Measurements from ENCODE around the gene OPN3. TPM values are rescaled to one million over a fixed set of nuclear protein-coding genes. Genes with fewer than 3 reads are reported as not detected.

The OPN3 gene
- total RNA-seq, 2 donors from 2014 or later: 6.3 to 9.9 TPM

GRCh38 chr1:241614572-241614971 lies 25.6 kb downstream of the OPN3 start:
- no peaks in the 10 kb centered on the region for H3K36me3 ChIP-seq
- H3K27me3 ChIP-seq: no peaks in the 10 kb centered on the region
- DNase-seq (ENCODE audit: low spot score): no peak
- H3K4me1 ChIP-seq: peaks cover 0 to 5% of the 10 kb centered on the region in 2 donors
- H3K9me3 ChIP-seq: no peaks in the 10 kb centered on the region
- no peak for TF ChIP-seq CTCF (IDR thresholded peaks at IDR 0.05)
- H3K4me3 ChIP-seq: no peak overlapping the region
- no peak overlapping the region for H3K27ac ChIP-seq

- Histone ChIP-seq H3K9me3 (no peaks in the 10 kb centered on the region), H3K36me3 (no peaks in the 10 kb centered on the region)
- no peak for DNase-seq (ENCODE audit: low spot score)
Measured at GRCh38 chr1:241614144-241614543, 26.0 kb downstream of the OPN3 start.

GRCh38 chr1:241612533-241613477 lies 27.4 kb downstream of the OPN3 start:
- Histone ChIP-seq H3K36me3 (no peaks in the 10 kb centered on the region), H3K4me1 (peaks cover 0 to 5% of the 10 kb centered on the region in 2 donors), H3K4me3 (no peak overlapping the region), H3K27me3 (no peaks in the 10 kb centered on the region), H3K9me3 (no peaks in the 10 kb centered on the region), H3K27ac (no peak overlapping the region)
- no peak for TF ChIP-seq CTCF (IDR thresholded peaks at IDR 0.05)
- no peak for DNase-seq (ENCODE audit: low spot score)

More at GRCh38 chr1:241614144-241614543, 26.0 kb downstream of the OPN3 start:
- H3K27me3 ChIP-seq: no peaks in the 10 kb centered on the region
- no peak overlapping the region for H3K4me3 ChIP-seq
- no peak for TF ChIP-seq CTCF (IDR thresholded peaks at IDR 0.05)
- peaks cover 0 to 5% of the 10 kb centered on the region in 2 donors for H3K4me1 ChIP-seq
- H3K27ac ChIP-seq: no peak overlapping the region

- no peak overlapping the region for H3K4me3 ChIP-seq
Measured at GRCh38 chr1:241611736-241612135, 28.4 kb downstream of the OPN3 start.

GRCh38 chr1:241611063-241611462 lies 29.1 kb downstream of the OPN3 start:
- H3K9me3 ChIP-seq: no peaks in the 10 kb centered on the region
- no peaks in the 10 kb centered on the region for H3K36me3 ChIP-seq
- peak; percentile 67 to 79 for TF ChIP-seq CTCF (IDR thresholded peaks at IDR 0.05)
- no peaks in the 10 kb centered on the region for H3K27me3 ChIP-seq
- no peak overlapping the region for H3K4me3 ChIP-seq
- DNase-seq (ENCODE audit: low spot score): no peak
- H3K27ac ChIP-seq: no peak overlapping the region
- H3K4me1 ChIP-seq: peaks cover 0 to 5% of the 10 kb centered on the region in 2 donors

More at GRCh38 chr1:241611736-241612135, 28.4 kb downstream of the OPN3 start:
- no peak for TF ChIP-seq CTCF (IDR thresholded peaks at IDR 0.05)
- Histone ChIP-seq H3K4me1 (peaks cover 0 to 5% of the 10 kb centered on the region in 2 donors), H3K9me3 (no peaks in the 10 kb centered on the region), H3K27ac (no peak overlapping the region), H3K27me3 (no peaks in the 10 kb centered on the region), H3K36me3 (no peaks in the 10 kb centered on the region)
- DNase-seq (ENCODE audit: low spot score): no peak

Data from right atrium auricular region (tissue), 2 donors.